Prostate gland (tissue), 2 donors: ENCODE measurements around the gene PVR. TPM values are rescaled to one million over a fixed set of nuclear protein-coding genes. Genes with fewer than 3 reads are reported as not detected.

Experiments
- DNase-seq: peaks from one replicate; pipeline ENCODE4 v3.0.0-alpha.2; 2019; ENCODE audit warnings: low spot score
- H3K27ac ChIP-seq, 2 donors: fragments of 200-600 bp; sonication (generic); 2 replicates each; pipeline ENCODE4 v1.5.1; 2017 to 2019
- H3K27me3 ChIP-seq: fragments of 200-600 bp; sonication (generic); replicated peaks from 2 replicates; pipeline ENCODE4 v1.5.1; 2019; ENCODE audit not compliant: insufficient read depth
- H3K36me3 ChIP-seq, 2 donors: fragments of 200-600 bp; sonication (generic); 1 replicate in 1 of 2; 2 replicates in 1 of 2; pipeline versions ENCODE4 v1.5.1 to v1.8.1; 2017 to 2019
- H3K4me1 ChIP-seq: fragments of 200-600 bp; sonication (generic); replicated peaks from 2 replicates; pipeline ENCODE4 v1.5.1; 2019
- H3K4me3 ChIP-seq, 2 donors: fragments of 200-600 bp; sonication (generic); 2 replicates each; pipeline ENCODE4 v1.5.1; 2017 to 2019
- H3K9me3 ChIP-seq: fragments of 200-600 bp; sonication (generic); 2 replicates; pipeline ENCODE4 v1.5.1; 2017
- CTCF ChIP-seq, 4 experiments: fragments of 200-600 bp in 2 of 4; fragments of 450-650 bp in 2 of 4; sonication (generic) in 2 of 4; IDR thresholded peaks; 1 replicate in 3 of 4; 2 replicates in 1 of 4; pipeline ENCODE4 v1.5.1; 2016 to 2019; ENCODE audit warnings: antibody characterized with exemption in 4 of 4, mild to moderate bottlenecking in 2 of 4, moderate library complexity in 2 of 4
- POLR2A ChIP-seq: fragments of 450-650 bp; IDR thresholded peaks from one replicate; pipeline ENCODE4 v1.6.1; 2016; ENCODE audit warnings: antibody characterized with exemption, mild to moderate bottlenecking
- POLR2AphosphoS5 ChIP-seq: sonication (generic); formaldehyde crosslinking; IDR thresholded peaks from one replicate; pipeline ENCODE4 v1.6.1; 2017; ENCODE audit warnings: antibody characterized with exemption
- WGBS: methylation state at CpG from one replicate; pipeline ENCODE4 v1.1.5; 2018; 5-methylcytosine and 5-hydroxymethylcytosine counted together
- intact Hi-C: fragments of 100-400 bp; cut with DNase I; formaldehyde crosslinking; loops from one replicate; pipeline ENCODE4 v1.14.2; 2022
- total RNA-seq, 2 donors: library from RNA; depleted of rRNA; stranded (reverse); fragments of >200 nt; gene quantifications; one replicate each; pipeline ENCODE4 v1.1.0, GENCODE V29; 2016

Gene PVR
- total RNA-seq, 2 donors from 2014 or later, result 30.1 to 35.6 TPM

- Histone ChIP-seq H3K4me3 (no peak overlapping the region), H3K27ac (no peak overlapping the region), H3K4me1 (no peaks in the 10 kb centered on the region), H3K9me3 (no peaks in the 10 kb centered on the region), H3K36me3 (no peaks in the 10 kb centered on the region), H3K27me3 (no peaks in the 10 kb centered on the region)
- no peak for DNase-seq
- intact Hi-C loops, result no loop called here
- 79% methylated on average over 3 of the region's 3 CpGs for WGBS
- TF ChIP-seq POLR2AphosphoS5, result no peak
- no peak for TF ChIP-seq CTCF (IDR thresholded peaks at IDR 0.05)
These were observed 7.9 kb upstream of the PVR start for GRCh38 chr19:44635581-44636438.

GRCh38 chr19:44636439-44637389, 7.0 kb upstream of the PVR start:
- Histone ChIP-seq H3K36me3 (no peaks in the 10 kb centered on the region), H3K27ac (no peak overlapping the region), H3K27me3 (no peaks in the 10 kb centered on the region), H3K9me3 (no peaks in the 10 kb centered on the region), H3K4me1 (no peaks in the 10 kb centered on the region), H3K4me3 (no peak overlapping the region)
- TF ChIP-seq POLR2AphosphoS5 (no peak), POLR2A (no peak), CTCF (IDR thresholded peaks at IDR 0.05) (no peak)
- WGBS, result 83% methylated on average over 11 of the region's 11 CpGs
- intact Hi-C loops, result no loop called here
- DNase-seq, result no peak

- 95% methylated on average over 5 of the region's 5 CpGs for WGBS
- intact Hi-C loops, result no loop called here
- Histone ChIP-seq H3K27ac (no peak overlapping the region), H3K36me3 (no peaks in the 10 kb centered on the region), H3K27me3 (no peaks in the 10 kb centered on the region), H3K4me3 (no peak overlapping the region), H3K9me3 (no peaks in the 10 kb centered on the region), H3K4me1 (no peaks in the 10 kb centered on the region)
- DNase-seq, result no peak
- no peak for TF ChIP-seq POLR2A
- no peak for TF ChIP-seq CTCF (IDR thresholded peaks at IDR 0.05)
- no peak for TF ChIP-seq POLR2AphosphoS5
These were observed 6.3 kb upstream of the PVR start for GRCh38 chr19:44637390-44637764.

GRCh38 chr19:44640518-44640917, 3.2 kb upstream of the PVR start:
- Histone ChIP-seq H3K9me3 (no peaks in the 10 kb centered on the region), H3K27me3 (no peaks in the 10 kb centered on the region), H3K4me1 (no peaks in the 10 kb centered on the region), H3K36me3 (no peaks in the 10 kb centered on the region), H3K27ac (no peak overlapping the region), H3K4me3 (no peak overlapping the region)
- no peak for DNase-seq
- WGBS, result 61% methylated on average over 3 of the region's 3 CpGs
- TF ChIP-seq POLR2AphosphoS5 (no peak), POLR2A (no peak), CTCF (IDR thresholded peaks at IDR 0.05) (no peak)
- intact Hi-C loops, result no loop called here
